ENCODE measurements around the gene GCN1. TPM values are rescaled to one million over a fixed set of nuclear protein-coding genes. Genes with fewer than 3 reads are reported as not detected.

Gene GCN1
- total and polyA plus RNA-seq, 2 donors (not counting 1 experiment from before 2014, with no cell fraction given): 30.8 to 93.1 TPM

DNA sequence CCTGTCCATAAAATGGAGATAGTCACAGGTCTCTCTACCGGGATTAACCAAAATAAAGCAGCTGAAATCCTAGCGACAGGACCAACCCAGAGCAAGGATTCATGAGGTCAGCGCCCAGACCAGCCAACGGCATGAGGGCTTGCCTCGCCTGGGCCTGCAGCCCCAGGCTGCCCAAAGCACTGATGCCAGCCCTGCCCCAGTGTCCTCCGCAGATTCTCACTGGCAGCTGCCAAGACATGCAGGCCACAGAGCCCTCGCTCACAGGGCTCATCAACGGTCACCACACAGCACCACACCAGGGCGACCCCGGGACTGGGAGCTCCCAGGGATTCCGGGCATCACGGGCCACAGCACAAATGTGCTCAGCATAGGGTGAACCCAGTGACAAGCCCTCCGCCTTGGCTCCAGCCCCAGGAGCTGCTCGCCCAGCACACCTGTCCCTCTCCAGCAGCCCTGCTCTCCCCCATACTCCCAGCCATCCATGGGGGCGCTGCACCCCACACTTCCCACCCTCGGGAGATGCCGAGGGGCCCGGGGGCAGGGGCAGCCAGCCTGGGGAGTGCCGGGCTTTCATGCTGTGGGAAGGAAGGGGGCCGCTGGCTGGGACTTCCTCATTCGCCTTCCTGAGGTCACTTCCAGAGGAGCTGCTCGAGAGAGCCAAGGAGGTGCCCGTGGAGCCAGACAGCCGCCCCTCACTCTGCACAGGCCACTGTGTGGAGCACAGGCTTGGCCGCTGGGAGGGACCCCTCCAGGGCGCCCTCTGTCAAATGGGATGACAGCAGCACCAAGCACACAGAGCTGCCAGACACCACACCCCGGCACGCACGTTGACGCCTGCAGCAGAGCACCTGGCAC lies 92.1 kb downstream of the GCN1 start:
- no peak overlapping the region for H3K27ac ChIP-seq (ENCODE audit: insufficient read depth, low read length)
- no peak overlapping the region for H3K4me3 ChIP-seq (replicated peaks in 1 of 4; ENCODE audit: control extremely low read depth in 1 of 4, insufficient read depth in 1 of 4, low read depth in 3 of 4, low read length in 4 of 4)
- H3K79me2 ChIP-seq (ENCODE audit: control insufficient read depth, insufficient read depth, low read length): peaks cover 67% of the 10 kb centered on the region
- no peaks in the 10 kb centered on the region for H3K9me3 ChIP-seq (ENCODE audit: control insufficient read depth, insufficient read depth, low read depth, low read length)
- H2AFZ ChIP-seq (ENCODE audit: low read length): no peak overlapping the region
- TF ChIP-seq CTCF (conservative IDR thresholded peaks at IDR 0.05 in 1 of 2, IDR thresholded peaks at IDR 0.05 in 1 of 2; ENCODE audit: low read depth in 1 of 2, low read length in 2 of 2) (no peak), EZH2 (IDR thresholded peaks at IDR 0.05; ENCODE audit: low read length, missing control alignments) (no peak)
- H3K9ac ChIP-seq (ENCODE audit: insufficient read depth, low read length): no peak overlapping the region
- H3K4me2 ChIP-seq (ENCODE audit: extremely low read depth, insufficient read depth, low read length): no peak overlapping the region
- no peaks in the 10 kb centered on the region for H3K27me3 ChIP-seq (ENCODE audit: control insufficient read depth, insufficient read depth, low read length)
- no peak for DNase-seq (ENCODE audit: low read depth in 2 of 2)
- peaks cover 8% of the 10 kb centered on the region for H3K4me1 ChIP-seq (ENCODE audit: control insufficient read depth, extremely low read depth, insufficient read depth, low read length)
- H4K20me1 ChIP-seq (ENCODE audit: control insufficient read depth, extremely low read depth, insufficient read depth, low read length): no peaks in the 10 kb centered on the region
- peaks cover 15% of the 10 kb centered on the region for H3K36me3 ChIP-seq (ENCODE audit: control insufficient read depth, insufficient read depth, low read length)

DNA sequence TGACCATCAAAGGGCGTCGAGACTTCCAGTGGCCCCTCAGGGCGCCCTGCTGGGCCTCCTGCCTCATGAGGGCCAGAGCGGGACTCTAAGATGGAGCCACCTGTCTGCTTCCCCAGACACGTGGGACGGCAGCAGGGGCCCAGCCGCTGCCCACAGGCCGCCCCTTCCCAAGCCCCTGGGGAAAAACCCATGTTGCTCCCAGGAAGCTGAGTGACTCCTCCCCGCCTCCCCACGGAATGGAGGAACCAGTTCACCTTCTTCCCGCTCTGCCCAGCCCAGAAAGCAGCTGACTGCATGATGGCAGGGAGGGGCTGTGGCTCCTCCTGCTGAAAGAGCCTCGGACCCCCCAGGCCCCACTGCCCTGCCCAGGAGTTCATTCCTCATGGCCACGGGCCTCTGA lies 92.9 kb downstream of the GCN1 start:
- H3K9me3 ChIP-seq (ENCODE audit: control insufficient read depth, insufficient read depth, low read depth, low read length): no peaks in the 10 kb centered on the region
- no peaks in the 10 kb centered on the region for H4K20me1 ChIP-seq (ENCODE audit: control insufficient read depth, extremely low read depth, insufficient read depth, low read length)
- H3K4me1 ChIP-seq (ENCODE audit: control insufficient read depth, extremely low read depth, insufficient read depth, low read length): peaks cover 8% of the 10 kb centered on the region
- no peak overlapping the region for H2AFZ ChIP-seq (ENCODE audit: low read length)
- peak overlapping the region; percentile 77 for H3K4me2 ChIP-seq (ENCODE audit: extremely low read depth, insufficient read depth, low read length)
- H3K36me3 ChIP-seq (ENCODE audit: control insufficient read depth, insufficient read depth, low read length): peaks cover 20% of the 10 kb centered on the region
- peak overlapping the region in 2 of 4 experiments; percentile 13 to 27 for H3K4me3 ChIP-seq (replicated peaks in 1 of 4; ENCODE audit: control extremely low read depth in 1 of 4, insufficient read depth in 1 of 4, low read depth in 3 of 4, low read length in 4 of 4)
- no peak for TF ChIP-seq CTCF (conservative IDR thresholded peaks at IDR 0.05 in 1 of 2, IDR thresholded peaks at IDR 0.05 in 1 of 2; ENCODE audit: low read depth in 1 of 2, low read length in 2 of 2)
- TF ChIP-seq EZH2 (IDR thresholded peaks at IDR 0.05; ENCODE audit: low read length, missing control alignments): no peak
- peaks cover 62% of the 10 kb centered on the region for H3K79me2 ChIP-seq (ENCODE audit: control insufficient read depth, insufficient read depth, low read length)
- H3K27me3 ChIP-seq (ENCODE audit: control insufficient read depth, insufficient read depth, low read length): no peaks in the 10 kb centered on the region
- no peak for DNase-seq (ENCODE audit: low read depth in 2 of 2)
- no peak overlapping the region for H3K9ac ChIP-seq (ENCODE audit: insufficient read depth, low read length)
- H3K27ac ChIP-seq (ENCODE audit: insufficient read depth, low read length): peak overlapping the region; percentile 51

- peaks cover 60% of the 10 kb centered on the region for H3K79me2 ChIP-seq (ENCODE audit: control insufficient read depth, insufficient read depth, low read length)
- no peaks in the 10 kb centered on the region for H3K27me3 ChIP-seq (ENCODE audit: control insufficient read depth, insufficient read depth, low read length)
- peak in 1 of 2 donors; percentile 27 for DNase-seq (ENCODE audit: low read depth in 2 of 2)
- H3K4me2 ChIP-seq (ENCODE audit: extremely low read depth, insufficient read depth, low read length): peak overlapping the region; percentile 77
- H3K9me3 ChIP-seq (ENCODE audit: control insufficient read depth, insufficient read depth, low read depth, low read length): no peaks in the 10 kb centered on the region
- no peaks in the 10 kb centered on the region for H4K20me1 ChIP-seq (ENCODE audit: control insufficient read depth, extremely low read depth, insufficient read depth, low read length)
- TF ChIP-seq EZH2 (IDR thresholded peaks at IDR 0.05; ENCODE audit: low read length, missing control alignments): no peak
- TF ChIP-seq CTCF (conservative IDR thresholded peaks at IDR 0.05 in 1 of 2, IDR thresholded peaks at IDR 0.05 in 1 of 2; ENCODE audit: low read depth in 1 of 2, low read length in 2 of 2): no peak
- H3K27ac ChIP-seq (ENCODE audit: insufficient read depth, low read length): peak overlapping the region; percentile 51
- H3K4me1 ChIP-seq (ENCODE audit: control insufficient read depth, extremely low read depth, insufficient read depth, low read length): peaks cover 8% of the 10 kb centered on the region
- H2AFZ ChIP-seq (ENCODE audit: low read length): no peak overlapping the region
- H3K9ac ChIP-seq (ENCODE audit: insufficient read depth, low read length): peak overlapping the region; percentile 4
- peak overlapping the region in 2 of 4 experiments; percentile 13 to 27 for H3K4me3 ChIP-seq (replicated peaks in 1 of 4; ENCODE audit: control extremely low read depth in 1 of 4, insufficient read depth in 1 of 4, low read depth in 3 of 4, low read length in 4 of 4)
- H3K36me3 ChIP-seq (ENCODE audit: control insufficient read depth, insufficient read depth, low read length): peaks cover 22% of the 10 kb centered on the region
These were observed 93.3 kb downstream of the GCN1 start for GRCh38 chr12:120101182-120101581.
